ENCODE measurements around the gene COX4I1. TPM values are rescaled to one million over a fixed set of nuclear protein-coding genes. Genes with fewer than 3 reads are reported as not detected.

COX4I1 gene
- total and polyA plus RNA-seq, 2 of the 8 experiments (the other 6 are each of a cell fraction or from before 2014, with no cell fraction given): 507 to 707 TPM

DNA sequence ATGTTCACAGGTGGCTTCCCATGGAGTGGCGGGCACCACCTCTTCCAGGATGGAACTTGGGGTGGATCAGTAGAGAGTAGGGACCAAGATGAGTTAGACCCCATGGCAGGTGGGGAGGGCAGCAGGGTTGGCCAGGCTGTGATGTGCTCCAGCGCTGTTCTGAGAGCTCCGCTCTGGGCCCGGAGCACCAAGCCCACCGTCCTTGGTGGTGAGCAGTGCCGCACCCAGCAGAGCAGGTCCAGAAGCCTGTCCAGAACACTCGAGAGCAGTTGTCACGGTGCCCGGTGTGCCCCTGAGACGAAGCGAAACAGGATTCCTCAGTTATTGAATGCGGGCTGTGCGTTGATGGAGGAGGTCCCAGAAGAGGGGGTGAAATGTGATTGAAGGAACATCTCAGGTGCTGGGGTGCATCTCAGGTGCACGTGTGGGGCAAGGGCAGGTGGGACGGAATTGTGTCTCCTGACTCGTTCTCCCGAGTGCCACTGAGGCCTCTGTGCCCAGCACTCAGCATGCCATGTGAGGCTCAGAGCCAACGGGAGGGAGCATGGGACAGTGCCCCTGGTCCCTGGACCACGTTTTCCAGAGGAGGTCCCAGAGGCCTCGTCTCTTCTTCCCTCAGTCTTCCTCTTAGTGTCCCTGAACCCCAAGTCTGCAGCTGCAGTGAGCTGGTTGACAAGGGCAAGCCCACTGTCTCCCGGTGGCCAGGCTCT lies 39.5 kb downstream of the COX4I1 start:
- CTCF ChIA-PET (ENCODE audit: partially characterized antibody): interaction anchor here (1.0 to 2.8 kb wide), 4 partner anchors 17 to 149 kb away, joined by 3 to 17 read pairs (median 8); no protein-coding TSS in a partner anchor
- Histone ChIP-seq H3K9ac (replicated peaks in 1 of 4; ENCODE audit: extremely low read depth in 1 of 4, low read depth in 3 of 4, low read length in 3 of 4) (no peak overlapping the region), H3K4ac (replicated peaks; ENCODE audit: insufficient read length, low read depth, low read length) (no peak overlapping the region)

More for the DNA sequence above, 39.5 kb downstream of the COX4I1 start:
- no peaks in the 10 kb centered on the region; a peak in 1 of 7 replicates for H3K27me3 ChIP-seq (replicated peaks in 1 of 4; ENCODE audit: control insufficient read depth in 3 of 4, extremely low read depth in 1 of 4, insufficient read depth in 3 of 4, low read length in 3 of 4)
- H3K27ac ChIP-seq (ENCODE audit: low read depth, low read length): no peak overlapping the region
- H3K9me3 ChIP-seq (ENCODE audit: insufficient read depth in 2 of 2, low read depth in 1 of 2, low read length in 1 of 2): no peaks in the 10 kb centered on the region
- FAIRE-seq (no peak), DNase-seq (ENCODE audit: low read depth in 1 of 2, low spot score in 2 of 2) (no peak)
- no peak overlapping the region for H3K56ac ChIP-seq (replicated peaks; ENCODE audit: insufficient read length, low read depth, low read length)
- no peaks in the 10 kb centered on the region for H3K79me1 ChIP-seq (ENCODE audit: low read depth, low read length)
- POLR2A ChIA-PET (ENCODE audit: partially characterized antibody): no interaction called here
- H4K5ac ChIP-seq (ENCODE audit: insufficient read length, low read depth, low read length): no peak overlapping the region
- no peak overlapping the region for H2BK12ac ChIP-seq (ENCODE audit: low read depth, low read length)
- WGBS, 2 experiments (ENCODE audit: extremely low coverage in 1 of 2, insufficient coverage in 1 of 2, insufficient read length in 1 of 2, insufficient replicate concordance in 2 of 2, low coverage in 1 of 2, low lambda C conversion rate in 2 of 2, missing lambda C conversion rate in 1 of 2): 94% methylated on average over 21 of the region's 21 CpGs; no CpG with 5 or more reads in 1 of the 2 experiments
- H3K4me2 ChIP-seq (ENCODE audit: insufficient read depth in 1 of 2, low read depth in 2 of 2, low read length in 2 of 2): no peak overlapping the region
- peaks cover 0 to 2% (median 0%) of the 10 kb centered on the region in 4 experiments; a peak in 1 of 7 replicates for H3K4me1 ChIP-seq (replicated peaks in 1 of 4; ENCODE audit: control insufficient read depth in 3 of 4, insufficient read depth in 4 of 4, low read length in 3 of 4)
- H3K36me3 ChIP-seq (ENCODE audit: control insufficient read depth in 2 of 4, insufficient read depth in 4 of 4, low read length in 3 of 4): no peaks in the 10 kb centered on the region
- H3K14ac ChIP-seq (ENCODE audit: insufficient read length): no peak overlapping the region
- TF ChIP-seq HDAC2 (IDR thresholded peaks at IDR 0.05; ENCODE audit: borderline replicate concordance in 1 of 2, low read depth in 2 of 2, low read length in 2 of 2): no peak
- no peak for TF ChIP-seq POU5F1 (IDR thresholded peaks at IDR 0.05; ENCODE audit: low read depth, low read length)
- TF ChIP-seq JUND (IDR thresholded peaks at IDR 0.05; ENCODE audit: low read length): no peak
- TF ChIP-seq SP4 (IDR thresholded peaks at IDR 0.05; ENCODE audit: low read length): no peak
- no peak for TF ChIP-seq SIN3A (conservative IDR thresholded peaks at IDR 0.05 in 1 of 2, IDR thresholded peaks at IDR 0.05 in 1 of 2; ENCODE audit: low read depth in 1 of 2, low read length in 2 of 2)
- TF ChIP-seq RFX5 (IDR thresholded peaks at IDR 0.05; ENCODE audit: borderline replicate concordance, low read depth, low read length): no peak
- no peak for TF ChIP-seq TAF7 (optimal IDR thresholded peaks at IDR 0.05; ENCODE audit: borderline replicate concordance, low read depth, low read length)
- TF ChIP-seq GABPA (IDR thresholded peaks at IDR 0.05; ENCODE audit: borderline replicate concordance, insufficient read depth, low read length): no peak
- no peak overlapping the region for H2BK20ac ChIP-seq (ENCODE audit: low read length)
- no peak overlapping the region for H3K4me3 ChIP-seq (ENCODE audit: extremely low read depth in 1 of 4, insufficient read depth in 2 of 4, low read depth in 3 of 4, low read length in 4 of 4)
- no peak overlapping the region for H2AFZ ChIP-seq (ENCODE audit: low read length)
- H4K20me1 ChIP-seq (replicated peaks in 1 of 2; ENCODE audit: control insufficient read depth in 1 of 2, insufficient read depth in 2 of 2, low read length in 2 of 2): no peaks in the 10 kb centered on the region
- no peak overlapping the region for H3K23ac ChIP-seq (ENCODE audit: insufficient read length)
- H2AK5ac ChIP-seq (ENCODE audit: low read depth, low read length): no peak overlapping the region
- no peak overlapping the region for H4K91ac ChIP-seq (replicated peaks; ENCODE audit: insufficient read length, low read length)
- H3K18ac ChIP-seq (ENCODE audit: extremely low read depth, low read length): no peak overlapping the region
- H3K23me2 ChIP-seq (ENCODE audit: low read depth, low read length): no peaks in the 10 kb centered on the region; the same call in 1 of the 2 replicates
- no peak overlapping the region for H2BK5ac ChIP-seq (ENCODE audit: low read depth, low read length)
- no peak overlapping the region for H2BK120ac ChIP-seq (replicated peaks; ENCODE audit: low read depth, low read length)
- H3K79me2 ChIP-seq (ENCODE audit: control insufficient read depth in 1 of 2, insufficient read depth in 2 of 2, low read length in 2 of 2): no peaks in the 10 kb centered on the region
- no peak overlapping the region for H2BK15ac ChIP-seq (ENCODE audit: low read length)
- H4K8ac ChIP-seq (ENCODE audit: extremely low read depth, insufficient read depth, low read length): no peak overlapping the region
